RWPE2 (cell line): ENCODE data around the gene WRAP53.

Experiments used
- ATAC-seq: fragments of 200-7000 bp; cut with Tn5 transposase; 3 replicates; pipeline ENCODE4 v1.9.1; 2021; ENCODE audit warnings: low read depth
- DNase-seq: peaks from one replicate; pipeline ENCODE4 v3.0.0-alpha.2; 2020; ENCODE audit warnings: low spot score
- H3K27ac ChIP-seq: fragments of 450-650 bp; 2 replicates; pipeline ENCODE4 v1.5.1; 2017; ENCODE audit warnings: mild to moderate bottlenecking; ENCODE audit not compliant: poor library complexity, severe bottlenecking
- H3K27me3 ChIP-seq: fragments of 250-450 bp; sonication (Bioruptor Pico); 2 replicates; pipeline ENCODE4 v1.5.1; 2021; ENCODE audit warnings: mild to moderate bottlenecking, moderate library complexity; ENCODE audit not compliant: insufficient read depth, poor library complexity, severe bottlenecking
- H3K36me3 ChIP-seq: fragments of 250-450 bp; sonication (Bioruptor Pico); 2 replicates; pipeline ENCODE4 v1.5.1; 2020; ENCODE audit warnings: low read depth, mild to moderate bottlenecking, moderate library complexity
- H3K4me1 ChIP-seq: fragments of 250-450 bp; sonication (Bioruptor Pico); 2 replicates; pipeline ENCODE4 v1.5.1; 2021; ENCODE audit warnings: mild to moderate bottlenecking, moderate library complexity; ENCODE audit not compliant: insufficient read depth, poor library complexity, severe bottlenecking
- H3K4me3 ChIP-seq: fragments of 250-450 bp; sonication (Bioruptor Pico); 2 replicates; pipeline ENCODE4 v1.5.1; 2021; ENCODE audit warnings: mild to moderate bottlenecking, moderate library complexity; ENCODE audit not compliant: severe bottlenecking
- H3K9me3 ChIP-seq: fragments of 250-450 bp; sonication (Bioruptor Pico); 2 replicates; pipeline ENCODE4 v1.5.1; 2021; ENCODE audit warnings: mild to moderate bottlenecking, moderate library complexity; ENCODE audit not compliant: severe bottlenecking
- CTCF ChIP-seq: fragments of 450-650 bp; IDR thresholded peaks from one replicate; pipeline ENCODE4 v1.5.1; 2017; ENCODE audit warnings: mild to moderate bottlenecking, moderate library complexity; ENCODE audit not compliant: poor library complexity, severe bottlenecking

The WRAP53 gene

GRCh38 chr17:7716901-7717755, 28.9 kb downstream of the WRAP53 start, which contains the start of gene DNAH2:
TSS of gene DNAH2 (plus strand) at chr17:7717744. CDS start at chr17:7719735, 1,991 bp downstream.
- peak; percentile 84 for TF ChIP-seq CTCF
- DNase-seq: no peak
- no peaks in the 10 kb centered on the region for H3K36me3 ChIP-seq
- peak within 1 kb of the TSS; percentile 56 for H3K4me3 ChIP-seq
- peak within 1 kb of the TSS; percentile 28 for H3K27ac ChIP-seq
- H3K4me1 ChIP-seq: no peaks in the 10 kb centered on the region
- peak; percentile 83 for ATAC-seq
- H3K27me3 ChIP-seq: no peaks in the 10 kb centered on the region
- H3K9me3 ChIP-seq: no peaks in the 10 kb centered on the region

- TF ChIP-seq CTCF: no peak
- Histone ChIP-seq H3K4me1 (no peaks in the 10 kb centered on the region), H3K27ac (no peak overlapping the region), H3K36me3 (no peaks in the 10 kb centered on the region), H3K9me3 (no peaks in the 10 kb centered on the region), H3K27me3 (no peaks in the 10 kb centered on the region), H3K4me3 (peak overlapping the region; percentile 56)
- ATAC-seq: peak; percentile 4; the same call in 1 of the 3 replicates
- DNase-seq: no peak
Observed at GRCh38 chr17:7717756-7718350, 29.6 kb downstream of the WRAP53 start.

- ATAC-seq (no peak), DNase-seq (no peak)
- H3K36me3 ChIP-seq: no peaks in the 10 kb centered on the region
- H3K9me3 ChIP-seq: no peaks in the 10 kb centered on the region
- no peaks in the 10 kb centered on the region for H3K4me1 ChIP-seq
- no peaks in the 10 kb centered on the region for H3K27me3 ChIP-seq
- TF ChIP-seq CTCF: no peak
- no peak overlapping the region for H3K4me3 ChIP-seq
- H3K27ac ChIP-seq: no peak overlapping the region
Observed at GRCh38 chr17:7719661-7720060, 31.4 kb downstream of the WRAP53 start.

- DNase-seq: no peak
- H3K4me1 ChIP-seq: no peaks in the 10 kb centered on the region
- TF ChIP-seq CTCF: no peak
- no peak overlapping the region for H3K27ac ChIP-seq
- no peak overlapping the region for H3K4me3 ChIP-seq
- no peaks in the 10 kb centered on the region for H3K36me3 ChIP-seq
- H3K27me3 ChIP-seq: no peaks in the 10 kb centered on the region
- no peaks in the 10 kb centered on the region for H3K9me3 ChIP-seq
- ATAC-seq: no peak
Observed at GRCh38 chr17:7720125-7720524, 31.8 kb downstream of the WRAP53 start.
